ENCODE measurements around the gene ZNF770.
"Not testable (repeated sequence)": the region's sequence is repeated elsewhere in the genome, so short reads cannot be mapped to it uniquely, and the experiment has no call there.

DNA sequence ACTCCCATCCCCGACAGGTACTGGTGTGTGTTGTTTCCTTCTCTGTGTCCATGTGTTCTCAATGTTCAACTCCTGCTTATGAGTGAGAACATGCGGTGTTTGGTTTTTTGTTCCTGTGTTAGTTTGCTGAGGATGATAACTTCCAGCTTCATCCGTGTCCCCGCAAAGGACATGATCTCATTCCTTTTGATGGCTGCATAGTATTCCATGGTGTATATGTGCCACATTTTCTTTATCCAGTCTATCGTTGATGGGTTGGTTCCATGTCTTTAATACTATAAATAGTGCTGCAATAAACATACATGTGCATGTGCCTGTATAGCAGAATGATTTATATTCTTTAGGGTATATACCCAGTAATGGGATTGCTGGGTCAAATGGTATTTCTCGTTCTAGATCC, 59.7 kb downstream of the ZNF770 start:
- TF ChIP-seq ZNF274 (IDR thresholded peaks at IDR 0.05; ENCODE audit: borderline replicate concordance, low read depth, low read length); SMARCE1 (IDR thresholded peaks at IDR 0.05): not testable (repeated sequence)

Data from K562 (cell line).